Smooth muscle cell (in vitro differentiated cells): ENCODE data around the gene RAMP1. TPM values are rescaled to one million over a fixed set of nuclear protein-coding genes. Genes with fewer than 3 reads are reported as not detected.

Experiments
- DNase-seq: peaks from one replicate; lab custom pipeline; 2025; ENCODE audit not compliant: unreplicated experiment; lab: John Stamatoyannopoulos, UW
- H2AFZ ChIP-seq: fragments of 200-600 bp; sonication (generic); 2 replicates; pipeline ENCODE4 v1.6.0; 2016; ENCODE audit warnings: antibody characterized with exemption, low read depth, mild to moderate bottlenecking
- H3F3A ChIP-seq: fragments of 200-600 bp; sonication (generic); 2 replicates; pipeline ENCODE4 v1.6.0; 2017; ENCODE audit warnings: antibody characterized with exemption, low read depth
- H3K27ac ChIP-seq: fragments of 200-600 bp; sonication (generic); 2 replicates; pipeline ENCODE4 v1.5.1; 2016; ENCODE audit warnings: low read depth, mild to moderate bottlenecking
- H3K27me3 ChIP-seq: fragments of 200-600 bp; sonication (generic); 2 replicates; pipeline ENCODE4 v1.6.1; 2016; ENCODE audit warnings: low read depth, mild to moderate bottlenecking
- H3K36me3 ChIP-seq: fragments of 200-600 bp; sonication (generic); 2 replicates; pipeline ENCODE4 v1.5.1; 2016; ENCODE audit warnings: low read depth
- H3K4me1 ChIP-seq: fragments of 200-600 bp; sonication (generic); 2 replicates; pipeline ENCODE4 v1.5.1; 2016; ENCODE audit warnings: low read depth
- H3K4me2 ChIP-seq: fragments of 200-600 bp; sonication (generic); 2 replicates; pipeline ENCODE4 v1.6.0; 2016; ENCODE audit warnings: mild to moderate bottlenecking
- H3K4me3 ChIP-seq: fragments of 200-600 bp; sonication (generic); 2 replicates; pipeline ENCODE4 v1.5.1; 2016; ENCODE audit warnings: mild to moderate bottlenecking
- H3K79me2 ChIP-seq: fragments of 200-600 bp; sonication (generic); 2 replicates; pipeline ENCODE4 v1.6.0; 2016; ENCODE audit warnings: low read depth, mild to moderate bottlenecking
- H3K9ac ChIP-seq: fragments of 200-600 bp; sonication (generic); 2 replicates; pipeline ENCODE4 v1.6.0; 2016; ENCODE audit warnings: low read depth
- H3K9me3 ChIP-seq: fragments of 200-600 bp; sonication (generic); replicated peaks from 2 replicates; pipeline ENCODE4 v1.5.1; 2016; ENCODE audit warnings: low read depth
- H4K20me1 ChIP-seq: fragments of 200-600 bp; sonication (generic); 2 replicates; pipeline ENCODE4 v1.6.0; 2016; ENCODE audit warnings: low read depth
- CTCF ChIP-seq: fragments of 200-600 bp; sonication (generic); IDR thresholded peaks from 2 replicates; pipeline ENCODE4 v1.5.1; 2017; ENCODE audit warnings: borderline replicate concordance, mild to moderate bottlenecking, antibody characterized with exemption; ENCODE audit not compliant: insufficient read depth, poor library complexity, severe bottlenecking
- WGBS: methylation state at CpG from one replicate; pipeline ENCODE4 v1.1.7; 2016; ENCODE audit warnings: low lambda C conversion rate; 5-methylcytosine and 5-hydroxymethylcytosine counted together
- polyA plus RNA-seq: library from polyadenylated mRNA; unstranded; fragments of >200 nt; fragmentation: Nextera tagmentation; extraction: Ambion mirVana; gene quantifications from 2 replicates; pipeline ENCODE4 v1.2.1, GENCODE V29; 2016
- total RNA-seq: library from RNA; depleted of rRNA; stranded (reverse); fragments of >200 nt; gene quantifications from 2 replicates; pipeline ENCODE4 v1.2.3, GENCODE V29; 2014

Gene RAMP1
- total and polyA plus RNA-seq, 2 experiments from 2014 or later: 24.0 to 70.8 TPM

GRCh38 chr2:237900891-237901831 is 41.7 kb downstream of the RAMP1 start:
- no peaks in the 10 kb centered on the region for H3K79me2 ChIP-seq
- no peak for DNase-seq
- 95% methylated on average over 19 of the region's 19 CpGs for WGBS
- no peaks in the 10 kb centered on the region for H4K20me1 ChIP-seq
- no peaks in the 10 kb centered on the region for H3K36me3 ChIP-seq
- no peak overlapping the region for H3K9ac ChIP-seq
- H3K27me3 ChIP-seq: no peaks in the 10 kb centered on the region
- H2AFZ ChIP-seq: no peak overlapping the region
- no peak overlapping the region for H3K4me2 ChIP-seq
- no peak overlapping the region for H3K27ac ChIP-seq
- H3K4me3 ChIP-seq: no peak overlapping the region
- no peak for TF ChIP-seq CTCF
- H3F3A ChIP-seq: peaks cover 5% of the 10 kb centered on the region
- no peaks in the 10 kb centered on the region for H3K9me3 ChIP-seq
- H3K4me1 ChIP-seq: no peaks in the 10 kb centered on the region

GRCh38 chr2:237901932-237902850 is 42.8 kb downstream of the RAMP1 start:
- Histone ChIP-seq H3K9ac (no peak overlapping the region), H3K36me3 (no peaks in the 10 kb centered on the region), H3K27me3 (no peaks in the 10 kb centered on the region), H3F3A (peaks cover 5% of the 10 kb centered on the region), H3K9me3 (no peaks in the 10 kb centered on the region), H3K4me3 (no peak overlapping the region), H3K4me1 (no peaks in the 10 kb centered on the region), H2AFZ (no peak overlapping the region), H3K4me2 (no peak overlapping the region), H3K27ac (no peak overlapping the region), H4K20me1 (no peaks in the 10 kb centered on the region), H3K79me2 (no peaks in the 10 kb centered on the region)
- 85% methylated on average over 13 of the region's 22 CpGs for WGBS
- no peak for TF ChIP-seq CTCF
- no peak for DNase-seq

GRCh38 chr2:237904831-237905599 is 45.6 kb downstream of the RAMP1 start:
- H2AFZ ChIP-seq: no peak overlapping the region
- DNase-seq: peak; percentile 10
- H4K20me1 ChIP-seq: no peaks in the 10 kb centered on the region
- H3K36me3 ChIP-seq: no peaks in the 10 kb centered on the region
- H3K79me2 ChIP-seq: no peaks in the 10 kb centered on the region
- H3K9me3 ChIP-seq: no peaks in the 10 kb centered on the region
- peak overlapping the region; percentile 82 for H3K27ac ChIP-seq
- no peak for TF ChIP-seq CTCF
- peak overlapping the region; percentile 23 for H3K9ac ChIP-seq
- H3K4me3 ChIP-seq: no peak overlapping the region
- H3K4me2 ChIP-seq: peak overlapping the region; percentile 12
- no peaks in the 10 kb centered on the region for H3K4me1 ChIP-seq
- no peaks in the 10 kb centered on the region for H3K27me3 ChIP-seq
- H3F3A ChIP-seq: peaks cover 5% of the 10 kb centered on the region
- 20% methylated on average over 15 of the region's 15 CpGs for WGBS
